ENCODE measurements around the gene CCDC12.

GRCh38 chr3:46944191-46944590 lies 32.4 kb downstream of the CCDC12 start:
- TF ChIP-seq, protein P1, sequence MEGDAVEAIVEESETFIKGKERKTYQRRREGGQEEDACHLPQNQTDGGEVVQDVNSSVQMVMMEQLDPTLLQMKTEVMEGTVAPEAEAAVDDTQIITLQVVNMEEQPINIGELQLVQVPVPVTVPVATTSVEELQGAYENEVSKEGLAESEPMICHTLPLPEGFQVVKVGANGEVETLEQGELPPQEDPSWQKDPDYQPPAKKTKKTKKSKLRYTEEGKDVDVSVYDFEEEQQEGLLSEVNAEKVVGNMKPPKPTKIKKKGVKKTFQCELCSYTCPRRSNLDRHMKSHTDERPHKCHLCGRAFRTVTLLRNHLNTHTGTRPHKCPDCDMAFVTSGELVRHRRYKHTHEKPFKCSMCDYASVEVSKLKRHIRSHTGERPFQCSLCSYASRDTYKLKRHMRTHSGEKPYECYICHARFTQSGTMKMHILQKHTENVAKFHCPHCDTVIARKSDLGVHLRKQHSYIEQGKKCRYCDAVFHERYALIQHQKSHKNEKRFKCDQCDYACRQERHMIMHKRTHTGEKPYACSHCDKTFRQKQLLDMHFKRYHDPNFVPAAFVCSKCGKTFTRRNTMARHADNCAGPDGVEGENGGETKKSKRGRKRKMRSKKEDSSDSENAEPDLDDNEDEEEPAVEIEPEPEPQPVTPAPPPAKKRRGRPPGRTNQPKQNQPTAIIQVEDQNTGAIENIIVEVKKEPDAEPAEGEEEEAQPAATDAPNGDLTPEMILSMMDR (IDR thresholded peaks at IDR 0.05; ENCODE audit: insufficient read depth, low read length), result no peak
- TF ChIP-seq REST (IDR thresholded peaks at IDR 0.05; ENCODE audit: insufficient replicate concordance, low read depth) (no peak), GABPA (IDR thresholded peaks at IDR 0.05; ENCODE audit: low read depth) (no peak), POLR2AphosphoS5 (IDR thresholded peaks at IDR 0.05; ENCODE audit: low read depth) (no peak), SPI1 (IDR thresholded peaks at IDR 0.05; ENCODE audit: borderline replicate concordance, low read depth) (no peak)

Measured in HL-60 (cell line).